CD14-positive monocyte (primary cell): ENCODE data around the gene PAQR6. TPM values are rescaled to one million over a fixed set of nuclear protein-coding genes. Genes with fewer than 3 reads are reported as not detected.
A peak's percentile ranks its signal among the peaks of the same experiment; 100 is the strongest.

Source experiments
- DNase-seq, 3 donors: peaks; one replicate each; pipeline ENCODE4 v3.0.0-alpha.2; 2011 to 2022
- H2AFZ ChIP-seq: 2 replicates; pipeline ENCODE4 v1.6.0; 2012; ENCODE audit warnings: mild to moderate bottlenecking, low read depth, low read length, inconsistent platforms; ENCODE audit not compliant: insufficient read depth, poor library complexity, severe bottlenecking
- H3K27ac ChIP-seq, 2 donors: 1 replicate in 1 of 2; 2 replicates in 1 of 2; pipeline ENCODE4 v1.5.1; 2012 to 2013; ENCODE audit warnings: low read length in 2 of 2, control low read depth in 1 of 2, inconsistent platforms in 1 of 2, low read depth in 1 of 2, mild to moderate bottlenecking in 1 of 2
- H3K27me3 ChIP-seq, 2 donors: one replicate each; pipeline versions ENCODE4 v1.6.0 to v1.6.1; 2011 to 2013; ENCODE audit warnings: low read length in 2 of 2; ENCODE audit not compliant: control insufficient read depth in 2 of 2, insufficient read depth in 2 of 2
- H3K36me3 ChIP-seq, 2 donors: replicated peaks in 1 of 2; 1 replicate in 1 of 2; 2 replicates in 1 of 2; pipeline versions ENCODE4 v1.5.1 to v1.6.1; 2012 to 2013; ENCODE audit warnings: low read length in 2 of 2, control low read depth in 1 of 2, inconsistent platforms in 1 of 2, mild to moderate bottlenecking in 1 of 2; ENCODE audit not compliant: insufficient read depth in 2 of 2, control insufficient read depth in 1 of 2
- H3K4me1 ChIP-seq, 2 donors: 1 replicate in 1 of 2; 2 replicates in 1 of 2; pipeline versions ENCODE4 v1.5.1 to v1.6.1; 2012 to 2013; ENCODE audit warnings: low read length in 2 of 2, control low read depth in 1 of 2, inconsistent platforms in 1 of 2, mild to moderate bottlenecking in 1 of 2, moderate library complexity in 1 of 2; ENCODE audit not compliant: insufficient read depth in 2 of 2, control insufficient read depth in 1 of 2
- H3K4me2 ChIP-seq: replicated peaks from 2 replicates; pipeline ENCODE3; 2012; ENCODE audit warnings: low read length, moderate library complexity, mild to moderate bottlenecking; ENCODE audit not compliant: poor library complexity, severe bottlenecking; ENCODE audit errors: extremely low read depth
- H3K4me3 ChIP-seq, 3 experiments: fragments of 200-600 bp in 1 of 3; sonication (generic) in 1 of 3; replicated peaks in 1 of 3; 1 replicate in 2 of 3; 2 replicates in 1 of 3; pipeline ENCODE4 v1.5.1; 2011 to 2013; ENCODE audit warnings: low read length in 3 of 3, mild to moderate bottlenecking in 3 of 3, control low read depth in 2 of 3, low read depth in 2 of 3, inconsistent platforms in 1 of 3, moderate library complexity in 1 of 3
- H3K79me2 ChIP-seq: 2 replicates; pipeline ENCODE4 v1.6.0; 2012; ENCODE audit warnings: mild to moderate bottlenecking, control low read depth, inconsistent platforms, low read length, moderate library complexity; ENCODE audit not compliant: insufficient read depth
- H3K9ac ChIP-seq: 2 replicates; pipeline ENCODE4 v1.6.0; 2017; ENCODE audit warnings: low read length, mild to moderate bottlenecking; ENCODE audit not compliant: insufficient read depth, poor library complexity, severe bottlenecking
- H3K9me3 ChIP-seq, 2 donors: replicated peaks in 1 of 2; 1 replicate in 1 of 2; 2 replicates in 1 of 2; pipeline versions ENCODE4 v1.5.1 to v1.6.1; 2012 to 2013; ENCODE audit warnings: low read length in 2 of 2, control low read depth in 1 of 2; ENCODE audit not compliant: control insufficient read depth in 1 of 2, insufficient read depth in 1 of 2
- H4K20me1 ChIP-seq: 2 replicates; pipeline ENCODE4 v1.6.0; 2012; ENCODE audit warnings: mild to moderate bottlenecking, low read length, control low read depth, moderate library complexity; ENCODE audit not compliant: insufficient read depth
- H3K27ac Mint-ChIP-seq, 7 donors: one replicate each; pipeline ENCODE4 v1.8.0; 2020; ENCODE audit warnings: mild to moderate bottlenecking in 7 of 7, mixed read lengths in 7 of 7, moderate library complexity in 6 of 7, inconsistent platforms in 2 of 7
- H3K27me3 Mint-ChIP-seq, 3 donors: one replicate each; pipeline ENCODE4 v1.8.0; 2021 to 2022; ENCODE audit warnings: low read depth in 3 of 3, mild to moderate bottlenecking in 3 of 3, mixed read lengths in 3 of 3, moderate library complexity in 3 of 3, inconsistent platforms in 1 of 3
- H3K36me3 Mint-ChIP-seq, 2 donors: one replicate each; pipeline ENCODE4 v1.8.0; 2020; ENCODE audit warnings: mixed read lengths in 2 of 2, inconsistent platforms in 1 of 2, mild to moderate bottlenecking in 1 of 2
- H3K4me1 Mint-ChIP-seq: one replicate; pipeline ENCODE4 v1.8.0; 2020; ENCODE audit warnings: mild to moderate bottlenecking, mixed read lengths
- H3K4me3 Mint-ChIP-seq, 2 donors: one replicate each; pipeline ENCODE4 v1.8.0; 2020; ENCODE audit warnings: mild to moderate bottlenecking in 2 of 2, mixed read lengths in 2 of 2, moderate library complexity in 1 of 2
- H3K9me3 Mint-ChIP-seq, 7 donors: one replicate each; pipeline ENCODE4 v1.8.0; 2020 to 2022; ENCODE audit warnings: mixed read lengths in 7 of 7, mild to moderate bottlenecking in 6 of 7, moderate library complexity in 6 of 7, inconsistent platforms in 2 of 7
- WGBS: methylation state at CpG from one replicate; pipeline ENCODE4 v1.1.5; 2013; ENCODE audit warnings: missing lambda C conversion rate; ENCODE audit not compliant: insufficient coverage; 5-methylcytosine and 5-hydroxymethylcytosine counted together
- intact Hi-C, 2 donors: fragments of 100-400 bp; cut with micrococcal nuclease; formaldehyde crosslinking; loops; one replicate each; pipeline versions ENCODE4 v1.15.0 to v1.15.1; 2023
- polyA plus RNA-seq, 3 donors: library from polyadenylated mRNA; depleted of rRNA in 1 of 3; unstranded in 2 of 3; stranded (reverse) in 1 of 3; fragments of 300-500 nt in 2 of 3; fragments of >200 nt in 1 of 3; fragmentation: Illumina TruSeq in 2 of 3; gene quantifications; 1 replicate in 2 of 3; 2 replicates in 1 of 3; pipeline ENCODE4 v1.2.3, GENCODE V29; 2012 to 2021
- TF ChIP-seq, protein P1 (sequence below): fragments of 200-600 bp; IDR thresholded peaks from one replicate; pipeline ENCODE4 v1.8.0; 2022; ENCODE audit warnings: antibody characterized with exemption, mild to moderate bottlenecking

Gene PAQR6
- polyA plus RNA-seq, 3 donors, result 7.7 TPM; not detected in 2

DNA sequence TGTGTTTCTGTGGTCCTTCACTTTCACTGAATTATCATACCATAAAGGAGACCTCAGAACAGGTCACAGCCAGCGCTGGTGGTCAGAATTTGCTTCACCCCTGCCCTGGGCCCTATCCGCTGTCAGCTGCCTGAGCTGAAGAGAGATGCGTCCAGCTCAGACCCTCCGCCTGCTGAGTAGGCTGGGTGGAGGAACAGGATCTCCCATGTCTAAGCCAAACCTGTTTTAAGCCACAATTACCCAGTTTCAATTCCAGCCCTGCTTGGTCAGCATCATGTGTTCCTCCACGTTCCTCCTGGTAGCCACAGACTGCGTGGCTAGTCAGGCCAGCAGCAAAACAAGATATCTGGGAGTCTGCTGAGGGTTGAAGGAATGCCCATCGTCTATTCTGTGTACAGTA lies 19.4 kb downstream of the PAQR6 start:
- Histone ChIP-seq H4K20me1 (no peaks in the 10 kb centered on the region), H3K4me1 (no peaks in the 10 kb centered on the region), H3K36me3 (peaks cover 27 to 63% of the 10 kb centered on the region in 2 donors), H3K4me2 (no peak overlapping the region), H3K4me3 (no peak overlapping the region), H3K79me2 (no peaks in the 10 kb centered on the region), H3K9ac (no peak overlapping the region), H3K27ac (no peak overlapping the region), H3K9me3 (no peaks in the 10 kb centered on the region), H2AFZ (no peak overlapping the region), H3K27me3 (no peaks in the 10 kb centered on the region)
- no CpG with 5 or more reads among the region's 7 CpGs for WGBS
- H3K4me1 Mint-ChIP-seq, result peaks cover 4% of the 10 kb centered on the region
- H3K9me3 Mint-ChIP-seq, result peaks cover 0 to 1% (median 0%) of the 10 kb centered on the region in 7 donors
- TF ChIP-seq, protein P1, sequence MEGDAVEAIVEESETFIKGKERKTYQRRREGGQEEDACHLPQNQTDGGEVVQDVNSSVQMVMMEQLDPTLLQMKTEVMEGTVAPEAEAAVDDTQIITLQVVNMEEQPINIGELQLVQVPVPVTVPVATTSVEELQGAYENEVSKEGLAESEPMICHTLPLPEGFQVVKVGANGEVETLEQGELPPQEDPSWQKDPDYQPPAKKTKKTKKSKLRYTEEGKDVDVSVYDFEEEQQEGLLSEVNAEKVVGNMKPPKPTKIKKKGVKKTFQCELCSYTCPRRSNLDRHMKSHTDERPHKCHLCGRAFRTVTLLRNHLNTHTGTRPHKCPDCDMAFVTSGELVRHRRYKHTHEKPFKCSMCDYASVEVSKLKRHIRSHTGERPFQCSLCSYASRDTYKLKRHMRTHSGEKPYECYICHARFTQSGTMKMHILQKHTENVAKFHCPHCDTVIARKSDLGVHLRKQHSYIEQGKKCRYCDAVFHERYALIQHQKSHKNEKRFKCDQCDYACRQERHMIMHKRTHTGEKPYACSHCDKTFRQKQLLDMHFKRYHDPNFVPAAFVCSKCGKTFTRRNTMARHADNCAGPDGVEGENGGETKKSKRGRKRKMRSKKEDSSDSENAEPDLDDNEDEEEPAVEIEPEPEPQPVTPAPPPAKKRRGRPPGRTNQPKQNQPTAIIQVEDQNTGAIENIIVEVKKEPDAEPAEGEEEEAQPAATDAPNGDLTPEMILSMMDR, result no peak
- H3K27ac Mint-ChIP-seq, result peak overlapping the region in 1 of 7 donors; percentile 32
- no peak overlapping the region for H3K4me3 Mint-ChIP-seq
- no peaks in the 10 kb centered on the region for H3K27me3 Mint-ChIP-seq
- no peak for DNase-seq
- intact Hi-C loops, result loop anchor here in 1 of 2 donors (5.0 kb wide), 2 partner anchors 81 to 136 kb away; no protein-coding TSS in a partner anchor
- H3K36me3 Mint-ChIP-seq, result peaks cover 47 to 61% of the 10 kb centered on the region in 2 donors

DNA sequence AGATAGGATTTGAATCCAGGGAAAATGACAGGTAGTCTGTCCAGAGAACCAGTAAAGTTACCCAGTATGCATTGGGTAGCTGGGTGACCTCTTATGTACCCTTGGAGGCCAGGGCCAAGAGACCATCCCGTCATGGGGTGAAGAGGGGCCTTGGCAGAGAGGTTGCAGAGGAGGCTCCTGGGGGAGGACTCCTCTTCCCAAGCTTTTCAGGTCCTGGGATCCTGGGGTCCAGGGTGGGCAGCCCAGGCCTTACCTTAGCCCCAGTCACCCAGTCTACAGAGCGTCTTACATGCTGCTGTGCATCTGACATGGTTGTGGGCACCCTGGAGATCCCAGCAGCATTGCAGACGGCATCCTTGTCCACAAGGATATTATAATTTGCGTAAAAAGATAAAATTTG lies 21.1 kb downstream of the PAQR6 start:
- no peaks in the 10 kb centered on the region for H3K79me2 ChIP-seq
- Mint-ChIP-seq H3K4me3 (no peak overlapping the region), H3K4me1 (peaks cover 4% of the 10 kb centered on the region), H3K27ac (no peak overlapping the region), H3K27me3 (no peaks in the 10 kb centered on the region), H3K9me3 (peaks cover 0 to 1% (median 0%) of the 10 kb centered on the region in 7 donors), H3K36me3 (peaks cover 56 to 63% of the 10 kb centered on the region in 2 donors)
- H3K9me3 ChIP-seq, result no peaks in the 10 kb centered on the region
- H2AFZ ChIP-seq, result no peak overlapping the region
- TF ChIP-seq, protein P1, result no peak
- peaks cover 39 to 67% of the 10 kb centered on the region in 2 donors for H3K36me3 ChIP-seq
- H3K27ac ChIP-seq, result no peak overlapping the region
- H3K27me3 ChIP-seq, result no peaks in the 10 kb centered on the region
- H4K20me1 ChIP-seq, result no peaks in the 10 kb centered on the region
- intact Hi-C loops, result loop anchor here (2.0 to 5.0 kb wide), 3 partner anchors 79 to 136 kb away; no protein-coding TSS in a partner anchor
- no peak overlapping the region for H3K4me2 ChIP-seq
- no peak overlapping the region for H3K9ac ChIP-seq
- no peak overlapping the region for H3K4me3 ChIP-seq
- no peak for DNase-seq
- H3K4me1 ChIP-seq, result no peaks in the 10 kb centered on the region
- WGBS, result 86% methylated on average over 2 of the region's 4 CpGs
